Stimulated activated CD4-positive, alpha-beta T cell treated with anti-CD3 and anti-CD28 coated beads, Interleukin-1b, Interleukin-23, amount 100 ng/mL, for 1 hour (primary cell): Measurements from ENCODE around the gene ZIC4.

Experiments used
- DNase-seq, 2 donors: peaks; one replicate each; pipeline ENCODE4 v3.0.0-alpha.2; 2020; ENCODE audit warnings: low read depth in 2 of 2

The ZIC4 gene

GRCh38 chr3:147406028-147406931, at the start of gene ZIC4:
ZIC4 (minus strand) TSS chr3:147406543; CDS start chr3:147402797, 3,746 bp downstream.
- DNase-seq = no peak

DNA sequence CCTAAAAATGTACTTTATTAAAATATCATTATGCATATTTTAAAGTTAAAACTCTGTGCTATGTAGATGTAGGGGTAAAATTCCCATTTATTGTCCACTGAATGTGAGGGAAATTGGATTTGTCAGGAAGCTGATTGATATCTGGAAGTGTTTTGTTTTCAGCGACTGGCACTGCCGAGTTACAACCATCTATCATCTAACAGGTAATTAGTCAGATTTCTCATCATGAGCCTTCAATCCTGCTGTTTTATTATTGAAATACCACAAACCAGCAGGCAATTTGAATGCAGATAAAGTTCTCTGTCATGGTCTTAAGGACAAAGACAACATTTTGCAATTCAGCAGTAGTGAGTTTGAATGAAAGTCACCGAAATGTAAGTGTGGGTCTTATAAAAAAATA, 43.3 kb upstream of the ZIC4 start:
- DNase-seq = no peak

DNA sequence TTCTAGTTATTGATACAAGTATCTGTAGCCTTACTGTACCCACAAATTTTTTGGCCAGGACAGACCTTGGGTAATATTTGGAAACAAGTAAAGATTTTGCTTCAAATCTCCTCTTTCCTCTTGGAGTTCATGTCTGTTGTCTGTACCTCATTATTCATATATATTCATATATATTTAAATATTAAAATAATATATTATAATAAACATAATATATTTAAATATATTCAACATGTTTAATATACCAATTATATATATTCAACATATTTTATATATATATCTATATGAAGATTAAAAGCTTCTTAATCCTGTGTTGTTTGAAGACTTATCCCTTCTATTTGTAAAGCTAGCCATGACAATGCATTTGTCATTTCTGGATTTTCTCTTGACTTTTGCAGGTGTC, 40.9 kb upstream of the ZIC4 start:
- no peak for DNase-seq

DNA sequence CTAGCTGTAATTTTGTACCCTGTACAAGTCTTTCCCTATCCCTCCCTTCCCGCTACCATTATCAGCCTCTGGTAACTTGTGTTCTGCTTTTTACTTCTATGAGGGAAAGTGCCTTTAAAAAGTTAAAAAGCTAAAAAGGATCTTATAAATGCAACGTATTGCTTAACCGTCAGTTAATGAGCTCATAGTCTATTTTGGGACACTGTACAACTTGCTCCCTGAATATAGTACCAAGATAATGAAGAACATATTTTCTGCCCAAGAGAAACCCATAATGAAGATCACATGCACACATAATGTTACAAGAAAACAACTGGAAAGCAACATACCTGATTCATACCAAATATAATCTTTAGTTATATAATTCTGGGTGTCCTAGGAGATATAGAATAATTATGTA, 25.4 kb upstream of the ZIC4 start:
- no peak for DNase-seq

DNA sequence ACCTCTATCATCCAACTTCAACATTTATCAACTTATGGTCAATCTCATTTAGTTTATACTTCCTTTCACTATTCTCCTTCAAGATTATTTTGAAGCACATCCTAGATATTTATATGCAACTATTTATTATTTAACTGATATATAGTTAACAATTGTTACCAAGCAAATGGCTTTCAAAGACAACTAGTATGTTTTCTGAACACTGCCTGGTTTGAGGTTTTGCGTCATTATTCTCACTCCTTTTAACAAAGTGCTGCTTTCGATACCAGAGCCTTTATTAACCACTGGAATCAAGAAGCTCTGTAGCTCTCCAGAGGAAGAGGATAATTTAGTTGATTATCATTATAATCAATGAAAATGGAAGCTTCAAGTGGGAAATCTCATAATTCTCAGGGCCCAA, 22.4 kb upstream of the ZIC4 start:
- DNase-seq = no peak

- DNase-seq = no peak
Measured at GRCh38 chr3:147428326-147428725, 22.0 kb upstream of the ZIC4 start.

- DNase-seq = no peak
Measured at GRCh38 chr3:147427746-147428145, 21.4 kb upstream of the ZIC4 start.

DNA sequence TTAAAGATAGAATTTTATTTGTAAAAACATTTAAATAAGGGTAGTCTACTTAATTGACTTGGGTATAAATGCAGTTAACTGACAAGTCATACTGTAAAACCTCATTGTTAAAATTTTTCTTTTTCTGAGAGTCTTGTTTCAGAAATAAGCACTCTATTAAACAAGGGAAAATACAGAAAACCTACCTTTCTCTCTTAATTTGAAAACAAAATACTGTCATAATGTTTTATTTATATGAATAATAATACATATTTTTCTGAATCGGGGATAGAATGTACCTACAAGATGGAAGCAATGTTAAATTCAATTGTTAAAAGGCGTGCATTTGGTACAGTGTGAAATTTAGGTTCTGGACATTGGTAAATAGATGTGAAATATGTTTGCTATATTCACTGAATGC, 20.6 kb upstream of the ZIC4 start:
- no peak for DNase-seq

DNA sequence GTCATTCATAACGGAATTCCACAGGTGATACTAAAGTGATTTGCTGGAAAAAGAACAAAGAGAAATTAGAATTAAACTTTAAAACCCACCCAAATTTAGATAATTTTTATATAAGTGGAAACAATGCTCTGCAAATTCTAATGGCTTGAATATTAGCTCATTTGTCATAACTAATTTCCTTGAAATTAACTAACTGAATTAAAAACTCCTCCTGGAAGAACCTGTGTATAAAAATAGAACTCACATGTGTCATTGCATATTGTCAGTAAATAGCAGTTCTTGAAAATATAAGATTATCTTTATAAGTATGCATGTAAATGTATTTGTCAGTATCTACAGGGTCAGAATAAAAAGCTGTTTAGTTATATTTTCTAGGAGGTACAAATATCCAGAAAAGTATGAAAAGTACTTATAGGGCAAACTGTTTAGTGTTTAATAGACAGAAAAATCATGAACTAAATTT, 19.1 kb upstream of the ZIC4 start:
- no peak for DNase-seq

DNA sequence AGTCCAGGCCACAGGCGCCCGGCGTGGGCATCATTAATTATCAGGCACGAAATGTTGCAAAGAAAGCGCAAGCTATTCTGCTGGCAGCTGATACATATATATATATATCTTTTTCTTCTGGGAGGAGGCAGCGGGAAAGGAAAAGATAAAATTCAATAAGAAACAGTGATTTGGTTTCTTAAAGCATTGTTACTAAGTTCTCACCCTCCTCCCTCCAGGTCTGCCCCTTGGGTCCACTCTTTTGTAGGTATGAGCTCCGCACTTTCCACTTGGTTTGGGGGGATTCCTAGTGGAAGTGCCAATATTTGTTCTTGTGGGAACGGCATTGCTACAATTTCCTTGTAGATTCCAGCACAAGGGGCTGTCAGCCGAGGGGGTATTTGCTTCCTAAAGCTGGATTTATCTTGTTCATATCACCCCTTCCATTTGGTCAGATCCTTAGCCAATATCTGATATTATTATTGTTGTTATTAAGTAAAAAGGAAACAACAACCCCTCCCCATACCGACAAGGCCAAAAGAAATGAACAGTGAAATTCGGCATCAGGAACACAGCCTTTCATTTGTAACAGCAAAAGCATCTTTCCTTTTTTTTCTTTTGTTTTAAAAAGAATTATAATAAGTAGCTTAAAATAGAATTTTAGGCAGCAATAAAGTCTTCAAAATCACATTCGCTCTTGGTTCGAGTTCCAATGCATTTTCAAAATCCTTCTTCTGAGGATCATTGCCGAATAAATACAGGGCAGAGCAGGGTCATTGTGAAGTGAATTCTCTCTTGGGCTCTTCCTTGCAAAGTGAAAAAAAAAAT, 18.4 kb upstream of the ZIC4 start:
- no peak for DNase-seq

GRCh38 chr3:147423798-147424580, 17.6 kb upstream of the ZIC4 start:
- no peak for DNase-seq

GRCh38 chr3:147423537-147423797, 17.1 kb upstream of the ZIC4 start:
- no peak for DNase-seq

DNA sequence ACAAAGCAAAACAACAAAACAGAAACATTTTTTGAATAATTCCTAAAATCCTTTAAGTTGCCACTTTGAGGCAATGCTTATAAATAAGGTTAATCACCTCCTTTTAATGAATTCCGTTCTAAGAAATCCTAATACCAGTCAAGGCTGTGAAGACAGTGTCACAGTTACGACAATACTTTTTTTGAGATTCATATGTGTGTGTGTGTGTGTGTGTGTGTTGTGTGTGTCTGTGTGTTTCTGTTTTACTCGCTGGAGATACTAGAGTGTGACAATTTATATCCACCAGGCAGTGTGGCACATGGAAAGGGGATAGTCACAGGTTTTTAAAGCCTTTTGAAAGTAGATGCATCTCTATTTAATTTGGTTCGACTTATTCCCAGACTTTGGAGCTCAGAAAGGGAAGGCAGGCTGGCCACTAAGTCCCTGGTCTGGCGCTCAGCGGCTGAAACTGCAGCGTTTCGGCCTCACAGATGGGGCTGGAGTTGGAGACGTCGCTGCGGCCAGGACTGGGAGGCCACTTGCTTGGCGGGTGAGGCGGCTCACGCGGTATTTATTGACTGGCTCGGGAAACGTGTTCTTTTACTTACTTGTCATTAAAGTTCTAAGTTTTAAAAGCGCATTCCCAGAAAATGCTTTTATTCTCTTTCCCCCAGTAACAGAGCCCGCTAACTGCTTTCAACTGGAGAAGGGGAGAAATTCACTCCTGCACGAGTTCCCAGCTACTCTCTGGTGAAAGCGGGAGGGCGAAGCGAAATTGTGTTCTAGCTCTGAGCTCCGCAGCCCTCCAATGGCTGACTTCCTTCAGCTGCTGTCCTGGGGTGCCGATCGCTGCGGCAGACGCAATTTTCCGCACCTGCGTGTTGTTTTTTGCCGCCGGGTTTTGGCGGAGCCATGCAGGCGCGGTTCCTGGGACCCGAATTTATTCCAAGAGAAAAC, 16.5 kb upstream of the ZIC4 start:
- no peak for DNase-seq

DNA sequence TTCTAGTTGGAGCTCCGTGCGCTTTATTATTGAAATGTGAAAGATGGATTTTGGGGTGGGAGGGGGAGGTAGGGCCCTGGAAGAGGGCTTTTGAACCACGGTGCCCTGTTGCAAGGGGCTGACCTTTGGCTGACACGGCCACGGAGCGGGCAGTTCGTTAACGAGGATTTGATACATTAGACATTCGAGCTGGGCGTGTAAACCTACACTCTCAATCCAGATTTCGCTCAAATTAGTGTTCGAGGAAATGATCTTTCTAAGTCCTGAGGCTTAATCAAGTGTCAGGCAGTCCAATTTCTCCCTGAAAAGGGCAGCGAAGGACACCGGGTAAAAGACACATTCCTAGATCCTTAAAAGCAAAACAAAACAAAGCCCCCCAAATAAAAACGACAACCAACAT, 15.9 kb upstream of the ZIC4 start:
- DNase-seq = no peak

DNA sequence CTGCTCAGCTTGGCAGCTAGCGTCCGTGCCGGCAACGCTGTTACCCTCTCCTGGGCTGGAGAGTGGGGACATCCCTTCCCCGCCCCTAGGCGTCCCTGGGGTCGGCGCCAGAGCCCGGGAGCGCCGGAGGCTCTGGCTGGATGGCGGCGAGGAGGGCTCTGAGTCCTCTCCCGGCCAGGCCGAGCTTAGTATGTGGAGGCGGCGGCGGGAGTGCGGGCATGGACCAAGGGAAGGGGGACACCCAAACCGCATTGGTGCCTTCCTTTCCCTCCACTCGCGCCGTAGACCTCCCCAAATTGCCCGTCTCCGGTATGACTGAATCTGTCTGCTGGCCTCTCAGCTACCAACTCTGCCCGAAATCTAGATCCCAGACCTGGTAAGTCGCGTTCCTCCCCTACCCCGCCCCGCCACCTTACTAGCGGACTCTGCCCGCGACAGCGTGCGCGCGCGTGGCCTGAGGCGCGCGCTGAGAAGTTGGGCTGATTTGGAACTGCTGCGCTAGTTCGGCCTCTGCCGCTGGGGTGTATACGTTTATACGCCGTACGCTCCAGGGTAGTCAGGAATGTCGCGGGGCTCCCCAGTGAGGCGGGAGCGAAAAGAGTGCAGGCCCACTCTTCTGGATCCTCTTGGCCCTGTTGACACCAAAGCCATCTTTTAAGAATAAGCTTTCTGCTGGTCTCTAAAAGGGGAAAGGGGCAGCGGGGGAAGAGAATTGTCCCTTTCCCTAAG, 15.0 kb upstream of the ZIC4 start:
- no peak for DNase-seq

DNA sequence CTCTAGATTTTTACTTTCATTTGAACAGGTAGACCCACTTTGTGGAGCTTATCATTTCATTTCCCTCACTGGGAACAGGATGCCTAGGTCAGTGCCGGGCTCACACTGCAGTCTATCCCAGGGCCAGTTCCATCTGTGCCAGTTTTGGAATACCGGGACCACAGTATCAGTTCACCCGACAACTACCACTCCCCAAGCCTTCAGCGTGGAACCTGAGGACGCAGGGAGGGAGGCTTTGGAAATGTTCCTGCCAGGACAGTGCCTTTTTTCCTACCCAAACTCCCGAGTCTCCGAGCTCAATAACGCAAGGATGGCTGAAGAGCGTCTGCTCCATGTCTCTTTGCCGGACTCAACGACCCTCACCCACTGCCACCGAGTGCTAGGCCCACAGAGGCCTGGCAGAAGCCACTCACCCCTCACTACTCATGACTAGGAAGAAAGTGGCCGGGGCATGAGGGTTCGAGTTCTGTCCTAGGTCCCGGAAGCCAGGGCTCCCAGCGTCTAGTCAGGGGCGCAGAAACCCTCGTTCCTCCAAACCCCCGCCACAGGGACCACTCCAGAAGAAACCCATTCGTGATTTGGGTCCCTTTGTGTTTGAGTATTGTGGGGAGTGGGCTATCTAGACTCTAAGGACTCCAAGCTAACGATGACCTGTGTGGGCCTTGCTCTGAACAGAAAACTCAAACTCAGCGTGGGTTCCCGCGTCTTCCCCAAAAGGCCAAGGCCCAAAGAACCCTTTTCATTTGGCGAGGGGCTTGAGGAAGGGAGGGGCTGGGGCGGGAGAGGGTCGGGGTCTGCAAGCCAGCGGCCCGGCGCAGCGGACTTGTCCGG, 14.2 kb upstream of the ZIC4 start:
- DNase-seq = no peak

DNA sequence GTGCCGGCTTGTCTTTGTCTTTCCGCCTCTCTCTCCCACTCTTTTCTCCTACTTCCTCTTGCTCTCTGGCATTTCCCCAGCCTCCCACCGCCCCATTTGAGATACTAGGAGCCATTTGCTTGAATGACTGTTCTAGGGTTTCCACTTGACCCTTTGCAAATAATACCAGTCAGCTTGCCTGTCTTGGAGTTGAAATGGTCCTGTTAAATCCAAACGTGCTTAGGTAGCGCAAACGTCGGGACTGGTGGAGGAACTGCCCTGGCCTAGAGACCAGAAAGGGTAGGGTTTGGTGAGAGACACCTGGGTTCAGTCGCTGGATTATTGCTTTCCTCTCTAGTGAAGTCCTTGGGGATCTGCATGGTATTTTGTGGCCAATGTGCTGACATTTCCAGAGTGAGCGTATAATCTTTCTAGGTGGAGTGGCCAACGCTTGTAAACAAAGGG, 13.5 kb upstream of the ZIC4 start:
- DNase-seq = no peak

DNA sequence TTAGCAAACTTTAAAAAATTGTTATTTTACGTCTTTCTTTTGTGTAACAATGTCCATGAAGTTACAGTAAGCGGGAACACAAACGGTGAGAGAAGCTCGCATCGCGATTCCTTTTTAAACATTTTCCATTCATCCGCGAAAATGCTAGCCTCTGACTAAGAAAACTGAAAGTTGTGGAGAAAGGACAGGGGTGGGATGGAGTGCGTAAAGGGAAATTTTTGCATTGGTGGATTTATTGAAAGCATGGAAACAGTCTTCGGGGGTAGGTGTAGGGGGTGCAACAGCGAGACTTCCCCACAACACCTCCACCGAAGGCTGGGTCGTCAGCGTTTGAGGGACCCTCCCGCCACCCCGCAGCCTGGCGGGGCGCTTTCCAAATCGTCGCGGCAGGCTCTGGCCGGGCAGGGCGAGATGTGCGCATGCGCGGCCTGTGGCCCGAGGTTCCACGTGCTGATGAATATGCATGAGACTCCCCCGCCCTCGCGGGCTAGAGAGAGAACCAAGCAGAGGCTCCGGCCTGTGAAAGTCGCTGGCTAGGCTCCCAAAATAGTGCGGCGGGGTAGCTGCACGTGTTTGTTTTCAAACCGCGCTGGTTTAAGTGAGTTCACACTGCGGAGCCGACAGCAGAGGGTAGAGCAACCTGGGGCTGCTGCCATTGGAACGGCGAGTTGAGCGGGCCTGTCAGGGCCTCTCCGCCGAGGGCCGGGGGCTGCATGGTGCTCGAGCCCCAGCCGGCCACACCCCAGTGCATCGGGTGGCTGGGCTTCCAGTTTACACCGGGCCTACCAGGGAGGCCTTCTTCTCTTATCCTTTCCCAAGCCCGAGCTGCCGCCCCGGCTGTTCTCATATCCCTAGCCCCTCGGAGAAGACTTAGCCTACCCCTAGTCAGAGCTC, 12.7 kb upstream of the ZIC4 start:
- DNase-seq = no peak

- DNase-seq = no peak
Measured at GRCh38 chr3:147418371-147418781, 12.0 kb upstream of the ZIC4 start.
